AG04449 (cell line): Measurements from ENCODE around the gene LDHB.
"Not testable (repeated sequence)": the region's sequence is repeated elsewhere in the genome, so short reads cannot be mapped to it uniquely, and the experiment has no call there.

Source experiments
- CTCF ChIA-PET: fragments of 350-600 bp; formaldehyde crosslinking; extraction: SDS; loops from one replicate; lab custom pipeline; 2021; ENCODE audit warnings: antibody characterized with exemption; lab: Yijun Ruan, JAX
- POLR2A ChIA-PET: fragments of 400-600, 350-600 bp; formaldehyde crosslinking; extraction: SDS; loops from one replicate; lab custom pipeline; 2020; ENCODE audit warnings: antibody characterized with exemption, inconsistent platforms; lab: Yijun Ruan, JAX
- DNase-seq: peaks from one replicate; pipeline ENCODE4 v3.0.0-alpha.2; 2010; ENCODE audit warnings: low read depth, low spot score
- H3K4me3 ChIP-seq: 2 replicates; pipeline ENCODE4 v1.5.1; 2011; ENCODE audit warnings: low read depth, mild to moderate bottlenecking, control low read depth, low read length
- CTCF ChIP-seq: IDR thresholded peaks from one replicate; pipeline ENCODE4 v1.5.1; 2011; ENCODE audit warnings: mild to moderate bottlenecking, moderate library complexity, low read length, control low read depth, inconsistent platforms; ENCODE audit not compliant: insufficient read depth; ENCODE audit errors: missing control alignments

Gene LDHB

GRCh38 chr12:21602774-21603173 is 54.9 kb downstream of the LDHB start:
- ChIA-PET POLR2A (no interaction called here), CTCF (no interaction called here)

GRCh38 chr12:21600196-21600595 is 57.4 kb downstream of the LDHB start:
- ChIA-PET CTCF (interaction anchor here (1.0 to 1.2 kb wide), 2 partner anchors 8 to 81 kb away, joined by 3 read pairs; no protein-coding TSS in a partner anchor), POLR2A (no interaction called here)
- H3K4me3 ChIP-seq: no peak overlapping the region
- DNase-seq: no peak
- no peak for TF ChIP-seq CTCF

More at GRCh38 chr12:21602774-21603173, 54.9 kb downstream of the LDHB start:
- no peak for DNase-seq
- H3K4me3 ChIP-seq: no peak overlapping the region
- TF ChIP-seq CTCF: no peak

GRCh38 chr12:21599143-21599999 is 58.3 kb downstream of the LDHB start:
- no peak for TF ChIP-seq CTCF
- DNase-seq: no peak
- ChIA-PET POLR2A (no interaction called here), CTCF (interaction anchor here (1.0 to 1.2 kb wide), 2 partner anchors 9 to 81 kb away, joined by 3 read pairs; no protein-coding TSS in a partner anchor)
- no peak overlapping the region for H3K4me3 ChIP-seq

DNA sequence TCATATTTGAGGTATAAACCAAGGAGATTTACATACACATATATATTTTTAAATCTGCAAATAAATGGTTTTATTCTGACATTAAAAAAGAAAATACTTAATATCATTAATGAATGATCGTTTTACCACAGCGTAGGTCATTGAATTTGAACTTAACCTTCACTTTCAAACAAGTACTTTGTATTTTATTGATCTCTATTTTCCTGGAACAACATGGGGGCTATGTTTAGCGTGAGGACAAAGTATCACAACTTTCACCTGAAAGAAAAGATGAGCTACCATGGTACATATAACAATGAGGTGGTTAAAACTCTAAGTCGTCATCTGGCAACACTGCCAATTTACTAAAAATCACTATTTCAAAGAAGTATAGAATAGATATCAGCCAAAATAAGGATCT is 59.0 kb downstream of the LDHB start:
- CTCF ChIA-PET: no interaction called here
- POLR2A ChIA-PET: no interaction called here
- DNase-seq: no peak

GRCh38 chr12:21595356-21595755 is 62.3 kb downstream of the LDHB start:
- DNase-seq, CTCF ChIA-PET, POLR2A ChIA-PET, H3K4me3 ChIP-seq: not testable (repeated sequence)

More for the DNA sequence above, 59.0 kb downstream of the LDHB start:
- TF ChIP-seq CTCF: no peak
- no peak overlapping the region for H3K4me3 ChIP-seq

DNA sequence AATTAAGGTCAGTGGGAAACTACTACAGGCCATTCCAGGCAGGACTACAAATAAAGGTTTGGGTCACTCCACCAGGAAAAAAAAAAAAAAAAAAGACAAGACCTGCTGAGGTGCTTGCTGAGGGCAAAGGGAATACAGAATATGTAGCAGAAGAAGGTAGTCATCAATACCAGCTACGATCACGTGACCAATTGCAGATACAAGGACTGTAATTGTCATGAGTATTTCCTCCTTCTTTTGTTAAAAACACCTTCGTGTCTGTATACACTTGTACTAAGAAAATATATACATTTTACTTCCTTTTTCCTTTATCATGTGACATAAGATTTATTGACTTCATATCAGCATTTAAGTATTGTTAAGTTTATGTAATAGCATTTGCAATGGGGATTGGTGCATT is 72.2 kb downstream of the LDHB start:
- CTCF ChIA-PET: no interaction called here
- no peak overlapping the region for H3K4me3 ChIP-seq
- DNase-seq: no peak
- POLR2A ChIA-PET: no interaction called here
- no peak for TF ChIP-seq CTCF
